GM23248 (cell line): ENCODE measurements around the gene KCNJ10. TPM values are rescaled to one million over a fixed set of nuclear protein-coding genes. Genes with fewer than 3 reads are reported as not detected.

ENCODE experiments used
- DNase-seq: peaks from one replicate; pipeline ENCODE4 v3.0.0-alpha.2; 2015
- H2AFZ ChIP-seq: fragments of 200-600 bp; sonication (generic); 2 replicates; pipeline ENCODE4 v1.6.1; 2016; ENCODE audit warnings: antibody characterized with exemption
- H3F3A ChIP-seq: fragments of 200-600 bp; sonication (generic); 2 replicates; pipeline ENCODE4 v1.6.1; 2016; ENCODE audit warnings: mild to moderate bottlenecking, antibody characterized with exemption, mixed run types; ENCODE audit not compliant: insufficient read depth
- H3K27ac ChIP-seq: fragments of 200-600 bp; sonication (generic); 2 replicates; pipeline ENCODE4 v1.5.1; 2016; ENCODE audit warnings: mild to moderate bottlenecking
- H3K27me3 ChIP-seq: fragments of 200-600 bp; sonication (generic); replicated peaks from 2 replicates; pipeline ENCODE4 v1.6.1; 2016; ENCODE audit warnings: mild to moderate bottlenecking; ENCODE audit not compliant: insufficient read depth
- H3K36me3 ChIP-seq: fragments of 200-600 bp; sonication (generic); 2 replicates; pipeline ENCODE4 v1.6.1; 2016; ENCODE audit warnings: low read depth, mild to moderate bottlenecking
- H3K4me1 ChIP-seq: fragments of 200-600 bp; sonication (generic); 2 replicates; pipeline ENCODE4 v1.6.1; 2016; ENCODE audit warnings: mild to moderate bottlenecking; ENCODE audit not compliant: insufficient read depth
- H3K4me2 ChIP-seq: fragments of 200-600 bp; sonication (generic); one replicate; pipeline ENCODE4 v1.6.1; 2016; ENCODE audit warnings: mild to moderate bottlenecking; ENCODE audit not compliant: unreplicated experiment
- H3K4me3 ChIP-seq: fragments of 200-600 bp; sonication (generic); 2 replicates; pipeline ENCODE4 v1.5.1; 2016; ENCODE audit warnings: mild to moderate bottlenecking
- H3K79me2 ChIP-seq: fragments of 200-600 bp; sonication (generic); 2 replicates; pipeline ENCODE4 v1.6.1; 2016; ENCODE audit warnings: mild to moderate bottlenecking; ENCODE audit not compliant: insufficient read depth
- H3K9ac ChIP-seq: fragments of 200-600 bp; sonication (generic); 2 replicates; pipeline ENCODE4 v1.6.1; 2016; ENCODE audit warnings: mild to moderate bottlenecking
- H3K9me2 ChIP-seq: fragments of 200-600 bp; sonication (generic); 2 replicates; pipeline ENCODE4 v1.6.1; 2016; ENCODE audit warnings: mixed run types, mild to moderate bottlenecking, moderate library complexity; ENCODE audit not compliant: insufficient read depth
- H3K9me3 ChIP-seq: fragments of 200-600 bp; sonication (generic); one replicate; pipeline ENCODE4 v1.6.1; 2017; ENCODE audit warnings: low read depth
- H4K20me1 ChIP-seq: fragments of 200-600 bp; sonication (generic); 2 replicates; pipeline ENCODE4 v1.6.0; 2016; ENCODE audit not compliant: insufficient read depth
- EZH2 ChIP-seq: fragments of 200-600 bp; sonication (generic); IDR thresholded peaks from 2 replicates; pipeline ENCODE4 v1.6.1; 2018; ENCODE audit warnings: antibody characterized with exemption, mild to moderate bottlenecking; ENCODE audit not compliant: insufficient read depth, poor library complexity, severe bottlenecking
- EZH2phosphoT487 ChIP-seq: fragments of 200-600 bp; sonication (generic); IDR thresholded peaks from 2 replicates; pipeline ENCODE4 v1.6.1; 2018; ENCODE audit warnings: antibody characterized with exemption, moderate library complexity, mild to moderate bottlenecking, low read depth; ENCODE audit not compliant: insufficient read depth
- WGBS, 2 experiments: methylation state at CpG; one replicate each; pipeline ENCODE4 v1.1.6; 2015 to 2017; ENCODE audit warnings: low lambda C conversion rate in 2 of 2, low coverage in 1 of 2; ENCODE audit errors: missing lambda C conversion rate in 2 of 2; 5-methylcytosine and 5-hydroxymethylcytosine counted together
- in situ Hi-C: fragments of 300-500 bp; cut with MboI; formaldehyde crosslinking; loops from 2 replicates; pipeline ENCODE4 v1.15.0; 2020
- polyA plus RNA-seq: library from polyadenylated mRNA; unstranded; fragments of >200 nt; fragmentation: Nextera tagmentation; extraction: Ambion mirVana; gene quantifications from 2 replicates; pipeline ENCODE4 v1.2.1, GENCODE V29; 2016
- total RNA-seq: library from RNA; depleted of rRNA; stranded (reverse); fragments of >200 nt; shearing (Covaris generic); gene quantifications from 2 replicates; pipeline ENCODE4 v1.2.3, GENCODE V29; 2014

The KCNJ10 gene
- total and polyA plus RNA-seq, 2 experiments from 2014 or later = not detected

DNA sequence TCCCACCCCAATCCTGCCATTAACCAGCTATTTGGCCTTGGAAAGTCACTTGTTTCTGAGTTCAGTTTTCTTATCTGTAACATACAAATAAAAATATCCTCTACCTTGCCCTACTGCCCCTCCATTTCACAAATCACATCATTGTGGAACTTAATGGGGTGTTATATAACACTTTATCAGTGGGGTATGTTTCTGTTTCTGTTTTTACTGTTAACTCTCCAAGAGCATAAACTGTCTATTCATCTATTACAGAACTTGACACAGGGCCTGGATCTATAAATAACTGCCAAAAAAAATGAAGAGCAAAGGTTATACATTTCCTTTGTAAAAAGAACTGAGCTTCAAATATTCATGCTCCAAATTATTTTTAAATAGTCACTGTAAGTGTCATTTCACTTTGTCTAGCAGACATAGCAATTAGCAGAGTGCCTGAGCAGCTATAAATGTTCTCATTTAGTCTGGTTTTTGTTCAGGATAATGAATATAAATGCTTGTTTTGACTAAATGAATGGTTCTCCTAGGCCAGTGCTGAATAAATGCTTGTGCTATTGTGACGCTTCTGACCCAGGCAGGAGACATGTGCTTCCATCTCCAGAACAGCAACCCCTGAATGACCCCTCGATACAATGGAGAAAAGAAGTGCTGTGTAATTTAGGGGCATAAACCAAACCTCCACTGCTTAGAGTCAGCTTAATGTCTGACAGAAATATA is 45.6 kb downstream of the KCNJ10 start:
- WGBS, 2 experiments = 28 to 37% methylated on average over 2 of the region's 2 CpGs

DNA sequence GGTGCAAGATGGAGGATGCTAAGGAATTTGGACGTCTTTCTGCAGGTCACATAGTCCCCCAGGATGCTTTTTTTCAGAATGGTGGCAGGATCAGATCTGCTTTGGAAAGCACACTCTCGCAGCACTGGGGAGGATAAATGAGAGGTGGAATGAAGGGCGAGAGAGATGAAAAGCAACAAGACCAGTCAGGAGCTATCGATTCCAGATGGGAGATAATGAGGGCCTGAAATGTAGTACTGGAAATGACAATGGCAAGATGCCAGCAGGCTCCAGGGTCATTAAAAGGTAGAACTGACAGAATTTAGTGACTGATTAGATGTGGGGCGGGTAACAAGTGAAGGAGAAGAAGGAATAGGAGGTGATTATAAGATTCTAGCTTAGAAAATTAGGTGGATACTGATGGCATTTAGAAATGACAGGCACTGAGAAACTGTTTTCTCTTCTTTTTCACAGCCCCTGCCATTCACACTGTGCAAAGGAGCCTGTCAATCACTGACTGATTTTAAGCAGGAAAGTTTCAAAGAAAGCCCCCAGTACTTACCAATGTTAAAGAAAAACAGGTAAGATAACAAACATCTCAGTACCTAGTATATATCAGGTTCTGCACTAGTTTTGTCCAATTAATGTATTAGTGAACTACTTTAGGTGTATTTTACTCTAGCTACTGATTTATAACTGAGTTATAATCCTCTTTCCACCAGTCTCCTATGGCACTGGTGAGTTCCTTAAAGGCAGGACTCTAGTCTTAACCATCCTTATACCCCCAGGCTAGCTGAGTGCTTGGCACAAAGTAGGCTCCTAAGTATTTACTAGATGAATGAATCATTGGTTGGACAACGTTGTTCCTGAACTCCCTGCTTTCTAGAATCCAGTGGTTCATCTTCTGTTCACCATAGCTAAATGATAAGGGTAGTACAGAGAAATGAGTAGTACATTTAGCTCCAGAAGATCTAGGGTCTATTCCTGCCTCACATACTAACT is 47.3 kb downstream of the KCNJ10 start:
- Histone ChIP-seq H3K36me3 (no peaks in the 10 kb centered on the region), H3K27ac (no peak overlapping the region), H4K20me1 (no peaks in the 10 kb centered on the region), H3K9me3 (no peaks in the 10 kb centered on the region), H3K9ac (no peak overlapping the region), H3K79me2 (no peaks in the 10 kb centered on the region), H3K27me3 (no peaks in the 10 kb centered on the region), H3K4me2 (no peak overlapping the region), H3K9me2 (no peaks in the 10 kb centered on the region), H3K4me1 (peaks cover 19% of the 10 kb centered on the region), H3K4me3 (no peak overlapping the region), H2AFZ (no peak overlapping the region), H3F3A (peaks cover 10% of the 10 kb centered on the region; the same call in 1 of the 2 replicates)
- DNase-seq = peak; percentile 51
- 21 to 26% methylated on average over 6 of the region's 6 CpGs for WGBS, 2 experiments
- TF ChIP-seq EZH2phosphoT487 = no peak
- no peak for TF ChIP-seq EZH2
- in situ Hi-C loops = loop anchor here (25.0 kb wide), 1 partner anchor 860 kb away; the partner anchor contains the start of gene CADM3

More for the DNA sequence above, 45.6 kb downstream of the KCNJ10 start:
- in situ Hi-C loops = loop anchor here (25.0 kb wide), 1 partner anchor 862 kb away; the partner anchor contains the start of gene CADM3
- no peak overlapping the region for H3K9ac ChIP-seq
- no peaks in the 10 kb centered on the region for H3K27me3 ChIP-seq
- no peaks in the 10 kb centered on the region for H4K20me1 ChIP-seq
- no peaks in the 10 kb centered on the region for H3K9me3 ChIP-seq
- H3K36me3 ChIP-seq = no peaks in the 10 kb centered on the region
- no peak for DNase-seq
- no peak for TF ChIP-seq EZH2phosphoT487
- peaks cover 10% of the 10 kb centered on the region for H3K4me1 ChIP-seq
- H3K9me2 ChIP-seq = no peaks in the 10 kb centered on the region
- peaks cover 8% of the 10 kb centered on the region; the same call in 1 of the 2 replicates for H3K79me2 ChIP-seq
- H3K27ac ChIP-seq = no peak overlapping the region
- H2AFZ ChIP-seq = no peak overlapping the region
- H3F3A ChIP-seq = peaks cover 3% of the 10 kb centered on the region; the same call in 1 of the 2 replicates
- H3K4me3 ChIP-seq = no peak overlapping the region
- H3K4me2 ChIP-seq = no peak overlapping the region

GRCh38 chr1:160021376-160022074 is 48.4 kb downstream of the KCNJ10 start:
- Histone ChIP-seq H3K79me2 (no peaks in the 10 kb centered on the region), H2AFZ (no peak overlapping the region), H3K9me2 (no peaks in the 10 kb centered on the region), H3F3A (peaks cover 10% of the 10 kb centered on the region; the same call in 1 of the 2 replicates), H3K4me2 (no peak overlapping the region), H3K36me3 (no peaks in the 10 kb centered on the region), H3K27me3 (no peaks in the 10 kb centered on the region), H3K4me1 (peaks cover 19% of the 10 kb centered on the region), H3K27ac (no peak overlapping the region), H3K4me3 (no peak overlapping the region), H4K20me1 (no peaks in the 10 kb centered on the region), H3K9ac (no peak overlapping the region), H3K9me3 (no peaks in the 10 kb centered on the region)
- in situ Hi-C loops = loop anchor here (25.0 kb wide), 1 partner anchor 859 kb away; the partner anchor contains the start of gene CADM3
- TF ChIP-seq EZH2phosphoT487 = no peak
- no peak for TF ChIP-seq EZH2
- no peak for DNase-seq
- 43 to 47% methylated on average over 5 of the region's 5 CpGs for WGBS, 2 experiments

DNA sequence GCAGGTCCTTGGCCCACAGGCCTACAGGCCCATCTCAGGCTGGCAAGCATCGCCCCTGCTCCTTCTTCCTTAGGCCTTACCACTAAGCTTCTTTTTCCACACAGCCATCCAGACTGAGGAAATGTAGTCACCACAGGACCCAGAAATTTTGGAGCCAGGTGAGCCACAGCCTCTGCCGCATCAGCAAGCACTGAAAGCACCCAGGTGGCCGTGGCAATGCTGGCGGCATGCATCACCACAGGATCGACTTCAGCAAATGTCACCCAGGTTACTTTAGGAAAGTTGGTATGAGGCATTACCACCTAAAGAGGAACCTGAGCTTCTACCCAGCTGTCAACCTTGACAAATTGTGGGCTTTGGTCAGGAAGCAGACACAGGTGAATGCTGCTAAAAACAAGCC is 49.8 kb downstream of the KCNJ10 start:
- no peak overlapping the region for H3K4me2 ChIP-seq
- no peak overlapping the region for H2AFZ ChIP-seq
- no peaks in the 10 kb centered on the region for H3K79me2 ChIP-seq
- H3K9ac ChIP-seq = no peak overlapping the region
- in situ Hi-C loops = loop anchor here (25.0 kb wide), 1 partner anchor 858 kb away; the partner anchor contains the start of gene CADM3
- H3K4me1 ChIP-seq = peaks cover 19% of the 10 kb centered on the region
- TF ChIP-seq EZH2 = no peak
- TF ChIP-seq EZH2phosphoT487 = no peak
- H3K9me2 ChIP-seq = no peaks in the 10 kb centered on the region
- no peak overlapping the region for H3K4me3 ChIP-seq
- H4K20me1 ChIP-seq = no peaks in the 10 kb centered on the region
- H3K27ac ChIP-seq = no peak overlapping the region
- no peaks in the 10 kb centered on the region for H3K36me3 ChIP-seq
- H3K27me3 ChIP-seq = no peaks in the 10 kb centered on the region
- 74 to 82% methylated on average over 5 of the region's 5 CpGs for WGBS, 2 experiments
- H3F3A ChIP-seq = peaks cover 10% of the 10 kb centered on the region; the same call in 1 of the 2 replicates
- H3K9me3 ChIP-seq = no peaks in the 10 kb centered on the region
- DNase-seq = no peak
